ENCODE data around the gene RCN2. TPM values are rescaled to one million over a fixed set of nuclear protein-coding genes. Genes with fewer than 3 reads are reported as not detected.

Gene RCN2
- total and polyA plus RNA-seq, 2 of the 13 experiments (the other 11 are each of a cell fraction or from before 2014, with no cell fraction given) = 84.4 to 89.0 TPM

DNA sequence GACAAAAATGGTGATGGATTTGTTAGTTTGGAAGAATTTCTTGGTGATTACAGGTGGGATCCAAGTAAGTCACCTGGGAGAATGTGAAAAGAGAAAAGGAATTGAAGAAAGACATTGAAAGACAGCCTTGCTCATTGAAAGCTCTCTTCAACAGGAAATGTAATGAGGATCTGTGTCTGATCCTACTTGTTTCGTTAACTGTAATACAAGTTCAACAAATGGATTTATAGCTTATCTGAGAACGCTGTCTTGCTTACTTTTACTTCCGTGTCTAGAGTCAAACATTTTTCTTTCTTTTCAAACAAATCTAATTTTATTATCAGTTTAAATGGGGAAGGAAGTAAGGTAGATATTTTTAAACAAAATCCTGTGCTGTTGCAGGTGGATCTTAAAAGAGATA is 15.9 kb downstream of the RCN2 start (continued):
- TF ChIP-seq, protein P1, sequence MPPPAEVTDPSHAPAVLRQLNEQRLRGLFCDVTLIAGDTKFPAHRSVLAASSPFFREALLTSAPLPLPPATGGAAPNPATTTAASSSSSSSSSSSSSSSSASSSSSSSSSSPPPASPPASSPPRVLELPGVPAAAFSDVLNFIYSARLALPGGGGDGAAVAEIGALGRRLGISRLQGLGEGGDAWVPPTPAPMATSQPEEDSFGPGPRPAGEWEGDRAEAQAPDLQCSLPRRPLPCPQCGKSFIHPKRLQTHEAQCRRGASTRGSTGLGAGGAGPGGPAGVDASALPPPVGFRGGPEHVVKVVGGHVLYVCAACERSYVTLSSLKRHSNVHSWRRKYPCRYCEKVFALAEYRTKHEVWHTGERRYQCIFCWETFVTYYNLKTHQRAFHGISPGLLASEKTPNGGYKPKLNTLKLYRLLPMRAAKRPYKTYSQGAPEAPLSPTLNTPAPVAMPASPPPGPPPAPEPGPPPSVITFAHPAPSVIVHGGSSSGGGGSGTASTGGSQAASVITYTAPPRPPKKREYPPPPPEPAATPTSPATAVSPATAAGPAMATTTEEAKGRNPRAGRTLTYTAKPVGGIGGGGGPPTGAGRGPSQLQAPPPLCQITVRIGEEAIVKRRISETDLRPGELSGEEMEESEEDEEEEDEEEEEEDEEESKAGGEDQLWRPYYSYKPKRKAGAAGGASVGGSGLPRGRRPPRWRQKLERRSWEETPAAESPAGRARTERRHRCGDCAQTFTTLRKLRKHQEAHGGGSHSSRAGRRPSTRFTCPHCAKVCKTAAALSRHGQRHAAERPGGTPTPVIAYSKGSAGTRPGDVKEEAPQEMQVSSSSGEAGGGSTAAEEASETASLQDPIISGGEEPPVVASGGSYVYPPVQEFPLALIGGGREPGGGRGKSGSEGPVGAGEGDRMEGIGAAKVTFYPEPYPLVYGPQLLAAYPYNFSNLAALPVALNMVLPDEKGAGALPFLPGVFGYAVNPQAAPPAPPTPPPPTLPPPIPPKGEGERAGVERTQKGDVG (CRISPR knock-in tag; IDR thresholded peaks at IDR 0.05; ENCODE audit: borderline replicate concordance) = no peak
- TF ChIP-seq PHF8 (CRISPR knock-in tag; IDR thresholded peaks at IDR 0.05) = no peak
- TF ChIP-seq HNF4A (CRISPR knock-in tag; IDR thresholded peaks at IDR 0.05) = no peak
- TF ChIP-seq, protein P2, sequence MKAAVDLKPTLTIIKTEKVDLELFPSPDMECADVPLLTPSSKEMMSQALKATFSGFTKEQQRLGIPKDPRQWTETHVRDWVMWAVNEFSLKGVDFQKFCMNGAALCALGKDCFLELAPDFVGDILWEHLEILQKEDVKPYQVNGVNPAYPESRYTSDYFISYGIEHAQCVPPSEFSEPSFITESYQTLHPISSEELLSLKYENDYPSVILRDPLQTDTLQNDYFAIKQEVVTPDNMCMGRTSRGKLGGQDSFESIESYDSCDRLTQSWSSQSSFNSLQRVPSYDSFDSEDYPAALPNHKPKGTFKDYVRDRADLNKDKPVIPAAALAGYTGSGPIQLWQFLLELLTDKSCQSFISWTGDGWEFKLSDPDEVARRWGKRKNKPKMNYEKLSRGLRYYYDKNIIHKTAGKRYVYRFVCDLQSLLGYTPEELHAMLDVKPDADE (CRISPR knock-in tag; IDR thresholded peaks at IDR 0.05) = no peak
- TF ChIP-seq HES4 (CRISPR knock-in tag; IDR thresholded peaks at IDR 0.05; ENCODE audit: borderline replicate concordance) = no peak

DNA sequence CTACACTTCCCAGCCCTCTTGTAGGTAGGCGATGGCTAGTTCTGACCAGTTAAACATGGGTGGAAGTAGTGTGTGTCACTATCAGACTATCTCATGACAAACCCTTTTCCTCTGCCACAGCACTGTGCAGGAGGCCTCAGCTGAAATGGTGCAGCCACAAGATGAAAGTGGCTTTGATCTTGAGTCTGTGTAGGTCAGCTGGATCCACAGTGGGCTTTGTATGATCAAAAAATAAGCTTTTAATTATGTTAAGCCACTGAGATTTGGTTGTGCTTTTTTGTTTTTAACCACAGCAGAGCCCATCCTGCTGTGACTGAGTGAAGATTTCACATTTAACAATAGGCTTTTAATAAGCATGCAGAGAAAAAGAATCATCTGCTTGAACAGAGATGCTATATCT is 19.7 kb downstream of the RCN2 start:
- FAIRE-seq = no peak
- no peak for DNase-seq (ENCODE audit: low spot score)
- BruUV-seq (replicated peaks) = no TSS peak
- Histone ChIP-seq H2AFZ (ENCODE audit: low read length) (no peak overlapping the region), H3K79me2 (ENCODE audit: insufficient read depth, low read length) (no peaks in the 10 kb centered on the region), H3K9me3 (ENCODE audit: low read length) (no peaks in the 10 kb centered on the region), H3K27me3 (ENCODE audit: control insufficient read depth in 1 of 2, insufficient read depth in 2 of 2, low read length in 2 of 2) (no peaks in the 10 kb centered on the region), H3K4me2 (ENCODE audit: low read depth, low read length) (no peak overlapping the region), H3K4me1 (ENCODE audit: insufficient read depth, low read length) (no peaks in the 10 kb centered on the region), H3K9ac (ENCODE audit: insufficient read depth, low read depth, low read length) (no peak overlapping the region), H4K20me1 (ENCODE audit: insufficient read depth, low read length) (no peaks in the 10 kb centered on the region), H3K36me3 (replicated peaks in 1 of 2; ENCODE audit: control insufficient read depth in 1 of 2, insufficient read depth in 2 of 2, low read length in 2 of 2) (peaks cover 2 to 28% of the 10 kb centered on the region in 2 experiments; a peak in 3 of 5 replicates), H3K4me3 (replicated peaks in 1 of 3; ENCODE audit: insufficient read depth in 1 of 3, low read depth in 2 of 3, low read length in 3 of 3) (no peak overlapping the region), H3K27ac (ENCODE audit: extremely low read length, insufficient read depth, low read length) (no peak overlapping the region)
- TF ChIP-seq MXD4 (CRISPR knock-in tag; IDR thresholded peaks at IDR 0.05) = no peak
- no peak for TF ChIP-seq ZNF260 (CRISPR knock-in tag; IDR thresholded peaks at IDR 0.05; ENCODE audit: borderline replicate concordance, low read depth)
- TF ChIP-seq KDM6A (CRISPR knock-in tag; IDR thresholded peaks at IDR 0.05; ENCODE audit: low read depth) = no peak
- no peak for TF ChIP-seq JUN (CRISPR knock-in tag; IDR thresholded peaks at IDR 0.05)
- intact Hi-C loops (cut with micrococcal nuclease; ENCODE audit: unreplicated experiment) = no loop called here
- in situ Hi-C loops (cut with HindIII; ENCODE audit: extremely low pct_ligation_motif_present, low pct_unique_long_range_greater_than_20kb) = no loop called here
- ChIA-PET CTCF (ENCODE audit: low intra/inter-chr PET ratio, low total read pairs) (no interaction called here), POLR2A (no interaction called here)
- WGBS (ENCODE audit: low lambda C conversion rate) = 94% methylated on average over 1 of the region's 1 CpG
- no peak for ATAC-seq
